ENCODE measurements around the gene KIF7.
"Not testable (repeated sequence)": the region's sequence is repeated elsewhere in the genome, so short reads cannot be mapped to it uniquely, and the experiment has no call there.

KIF7 gene

DNA sequence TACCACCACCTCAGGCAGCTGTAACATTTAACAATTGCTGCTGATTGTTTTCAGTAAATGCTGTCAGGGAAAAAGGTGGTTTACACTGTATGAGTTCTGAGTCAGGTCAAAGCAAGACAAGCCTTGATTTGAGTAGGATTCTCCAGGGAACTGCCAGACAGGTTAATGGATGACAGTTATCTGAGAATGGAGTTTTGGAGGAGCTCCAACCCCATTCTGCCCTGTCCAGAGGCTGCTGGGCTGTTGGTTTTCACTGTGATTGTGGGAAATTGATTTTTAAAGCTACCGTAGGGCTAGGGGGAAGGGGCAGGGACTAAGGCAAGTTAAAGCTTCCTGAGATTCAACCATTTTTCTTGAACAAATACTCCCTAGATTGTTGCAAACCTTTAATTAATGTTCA lies 40.1 kb downstream of the KIF7 start:
- DNase-seq, result no peak

- no peak for DNase-seq
Measured at GRCh38 chr15:89614164-89614563, 41.1 kb downstream of the KIF7 start.

- no peak for DNase-seq
Measured at GRCh38 chr15:89613031-89613430, 42.2 kb downstream of the KIF7 start.

- no peak for DNase-seq
Measured at GRCh38 chr15:89611317-89611716, 44.0 kb downstream of the KIF7 start.

DNA sequence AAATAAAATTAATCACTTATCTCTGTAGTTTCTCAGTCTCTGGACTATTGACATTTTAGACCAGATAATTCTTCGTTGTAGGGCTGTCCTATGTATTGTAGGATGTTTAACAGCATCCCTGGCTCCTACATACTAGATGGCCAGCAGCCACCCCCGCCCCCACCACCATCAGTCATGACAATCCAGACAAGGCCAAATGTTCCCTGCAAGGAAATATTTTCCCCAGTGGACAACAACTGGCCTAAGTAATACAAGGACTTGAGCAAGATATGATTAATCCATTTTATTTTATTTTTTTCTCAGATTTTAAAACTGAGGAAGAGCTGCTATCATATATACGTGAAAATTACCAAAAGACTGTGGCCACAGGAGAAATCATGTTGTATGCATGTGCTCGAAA lies 56.2 kb downstream of the KIF7 start:
- no peak for DNase-seq

GRCh38 chr15:89593018-89593417 lies 62.2 kb downstream of the KIF7 start:
- no peak for DNase-seq

- DNase-seq, result no peak
Measured at GRCh38 chr15:89591834-89592233, 63.4 kb downstream of the KIF7 start.

- no peak for DNase-seq
Measured at GRCh38 chr15:89587955-89588354, 67.3 kb downstream of the KIF7 start.

DNA sequence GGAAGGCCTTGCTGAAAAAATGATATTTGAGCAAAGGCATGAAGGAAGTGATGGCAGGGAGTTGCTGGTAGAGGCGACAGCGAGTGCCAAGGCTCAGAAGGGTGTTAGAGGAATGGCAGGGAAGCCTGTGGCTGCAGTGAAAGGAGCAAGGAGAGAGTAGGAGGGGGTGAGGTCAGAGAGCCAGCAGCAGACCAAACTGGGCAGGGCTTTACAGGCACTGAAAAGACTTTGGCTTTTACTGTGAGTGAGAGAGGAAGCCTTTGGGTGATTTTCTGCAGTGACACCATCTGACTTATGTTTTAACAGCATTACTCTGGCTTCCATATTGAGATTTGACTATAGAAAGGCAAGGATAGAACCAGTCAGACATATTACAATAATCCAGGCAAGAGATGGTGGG lies 68.6 kb downstream of the KIF7 start:
- no peak for DNase-seq

DNA sequence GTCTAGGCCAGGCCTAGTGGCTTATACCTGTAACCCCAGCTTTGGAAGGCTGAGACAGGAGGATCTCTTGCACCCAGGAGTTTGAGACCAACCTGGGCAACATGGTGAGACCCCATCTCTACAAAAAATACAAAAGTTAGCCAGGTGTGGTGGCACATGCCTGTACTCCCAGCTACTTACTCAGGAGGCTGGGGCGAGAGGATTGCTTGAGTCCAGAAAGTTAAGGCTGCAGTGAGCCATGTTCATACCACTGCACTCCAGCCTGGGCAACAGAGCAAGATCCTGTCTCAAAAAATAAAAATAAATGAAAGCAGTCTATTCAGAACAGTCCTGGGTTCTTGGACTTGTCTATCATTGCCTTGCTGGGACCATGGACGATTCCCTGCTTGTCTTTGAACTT lies 74.5 kb downstream of the KIF7 start:
- not testable (repeated sequence) for DNase-seq

DNA sequence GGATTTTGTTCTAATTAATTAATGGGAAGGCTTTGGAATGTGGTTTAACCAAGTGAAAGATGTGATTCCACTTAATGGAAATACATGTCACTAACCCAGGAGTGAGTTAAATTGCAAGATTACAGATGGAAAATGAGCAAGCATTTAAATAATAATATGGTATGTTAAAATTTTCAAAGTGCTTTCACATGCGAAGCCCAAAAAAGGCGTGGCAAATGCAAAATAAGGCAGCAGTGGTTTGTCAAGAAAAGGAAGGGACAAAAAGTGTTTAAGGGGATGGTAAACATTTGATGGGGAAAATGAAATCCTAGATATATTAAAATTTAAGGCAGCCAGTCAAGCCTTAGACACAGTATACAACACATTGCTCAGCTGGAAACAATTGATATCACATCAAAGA lies 77.1 kb downstream of the KIF7 start:
- no peak for DNase-seq
